GM23338 (cell line): ENCODE measurements around the gene LATS2.

Experiments used
- CREB1 ChIP-seq: fragments of 250-450 bp; sonication (Bioruptor Pico); IDR thresholded peaks from 2 replicates; pipeline ENCODE4 v1.5.0; 2020; ENCODE audit warnings: low read depth, mild to moderate bottlenecking, moderate library complexity
- CTCF ChIP-seq, 2 experiments: fragments of 200-600 bp in 1 of 2; sonication (generic) in 1 of 2; conservative IDR thresholded peaks; 2 replicates each; pipeline versions ENCODE4 v1.5.1 to v1.6.1; 2016 to 2017; ENCODE audit warnings: antibody characterized with exemption in 2 of 2, low read depth in 2 of 2, mild to moderate bottlenecking in 2 of 2, moderate library complexity in 1 of 2
- EZH2 ChIP-seq: fragments of 200-600 bp; sonication (generic); IDR thresholded peaks from one replicate; pipeline ENCODE4 v1.8.0; 2017; ENCODE audit warnings: antibody characterized with exemption, mild to moderate bottlenecking, low read depth; ENCODE audit not compliant: unreplicated experiment
- JUNB ChIP-seq: IDR thresholded peaks from one replicate; pipeline ENCODE4 v1.6.1; 2016; ENCODE audit warnings: antibody characterized with exemption; ENCODE audit not compliant: unreplicated experiment
- REST ChIP-seq: IDR thresholded peaks from one replicate; pipeline ENCODE4 v1.6.1; 2018; ENCODE audit warnings: antibody characterized with exemption; ENCODE audit not compliant: unreplicated experiment

GRCh38 chr13:21035498-21035897, 25.9 kb downstream of the LATS2 start:
- no peak for TF ChIP-seq CTCF (conservative IDR thresholded peaks at IDR 0.05; ENCODE audit: low read depth in 2 of 2)
- no peak for TF ChIP-seq JUNB
- no peak for TF ChIP-seq REST
- no peak for TF ChIP-seq EZH2
- no peak for TF ChIP-seq CREB1
